Ovary (tissue), 3 donors: ENCODE data around the gene JAG1.
"Not testable (repeated sequence)": the region's sequence is repeated elsewhere in the genome, so short reads cannot be mapped to it uniquely, and the experiment has no call there.

Source experiments
- POLR2A ChIP-seq: fragments of 450-650 bp; IDR thresholded peaks from one replicate; pipeline ENCODE4 v1.6.1; 2017; ENCODE audit warnings: antibody characterized with exemption, mild to moderate bottlenecking, moderate library complexity
- TF ChIP-seq, protein P1 (sequence below), 3 donors: fragments of 450-650 bp in 2 of 3; fragments of 200-600 bp in 1 of 3; IDR thresholded peaks; one replicate each; pipeline versions ENCODE4 v1.5.1 to v1.8.0; 2016 to 2022; ENCODE audit warnings: antibody characterized with exemption in 3 of 3, mild to moderate bottlenecking in 1 of 3
- donor health status: DM: no; HTN: no; CAD: no.

DNA sequence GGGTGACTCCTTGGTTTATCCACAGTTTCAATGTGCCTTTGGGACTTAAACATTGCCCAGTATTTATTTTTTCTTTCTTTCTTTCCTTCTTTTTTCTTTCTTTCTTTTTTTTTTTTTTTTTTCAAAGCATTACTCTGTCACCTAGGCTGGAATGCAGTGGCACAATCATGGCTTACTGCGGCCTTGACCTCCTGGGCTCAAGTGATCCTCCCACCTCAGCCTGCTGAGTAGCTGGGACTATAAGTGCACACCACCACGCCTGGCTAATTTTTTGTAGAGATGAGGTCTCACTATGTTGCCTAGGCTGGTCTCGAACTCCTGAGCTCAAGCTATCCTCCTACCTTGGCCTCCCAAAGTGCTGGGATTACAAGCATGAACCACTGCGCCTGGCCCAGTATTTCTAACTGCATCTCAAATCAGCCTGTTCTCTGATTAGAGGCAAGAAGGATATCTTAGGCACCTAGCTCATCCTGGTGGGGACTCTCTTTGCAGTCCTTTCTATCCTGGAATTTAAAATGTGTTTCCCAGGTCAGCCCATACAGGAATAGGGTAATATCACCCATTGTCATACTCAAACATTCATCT, 56.2 kb downstream of the JAG1 start:
- TF ChIP-seq POLR2A: not testable (repeated sequence)
- TF ChIP-seq, protein P1, sequence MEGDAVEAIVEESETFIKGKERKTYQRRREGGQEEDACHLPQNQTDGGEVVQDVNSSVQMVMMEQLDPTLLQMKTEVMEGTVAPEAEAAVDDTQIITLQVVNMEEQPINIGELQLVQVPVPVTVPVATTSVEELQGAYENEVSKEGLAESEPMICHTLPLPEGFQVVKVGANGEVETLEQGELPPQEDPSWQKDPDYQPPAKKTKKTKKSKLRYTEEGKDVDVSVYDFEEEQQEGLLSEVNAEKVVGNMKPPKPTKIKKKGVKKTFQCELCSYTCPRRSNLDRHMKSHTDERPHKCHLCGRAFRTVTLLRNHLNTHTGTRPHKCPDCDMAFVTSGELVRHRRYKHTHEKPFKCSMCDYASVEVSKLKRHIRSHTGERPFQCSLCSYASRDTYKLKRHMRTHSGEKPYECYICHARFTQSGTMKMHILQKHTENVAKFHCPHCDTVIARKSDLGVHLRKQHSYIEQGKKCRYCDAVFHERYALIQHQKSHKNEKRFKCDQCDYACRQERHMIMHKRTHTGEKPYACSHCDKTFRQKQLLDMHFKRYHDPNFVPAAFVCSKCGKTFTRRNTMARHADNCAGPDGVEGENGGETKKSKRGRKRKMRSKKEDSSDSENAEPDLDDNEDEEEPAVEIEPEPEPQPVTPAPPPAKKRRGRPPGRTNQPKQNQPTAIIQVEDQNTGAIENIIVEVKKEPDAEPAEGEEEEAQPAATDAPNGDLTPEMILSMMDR (IDR thresholded peaks at IDR 0.05): not testable (repeated sequence)
